Stimulated activated CD8-positive, alpha-beta memory T cell treated with anti-CD3 and anti-CD28 coated beads, Interleukin-4, amount 100 ng/mL, for 48 hours (primary cell): ENCODE measurements around the gene PPFIBP1.
"Not testable (repeated sequence)": the region's sequence is repeated elsewhere in the genome, so short reads cannot be mapped to it uniquely, and the experiment has no call there.

Experiments used
- DNase-seq: peaks from one replicate; pipeline ENCODE4 v3.0.0-alpha.2; 2020

PPFIBP1 gene

DNA sequence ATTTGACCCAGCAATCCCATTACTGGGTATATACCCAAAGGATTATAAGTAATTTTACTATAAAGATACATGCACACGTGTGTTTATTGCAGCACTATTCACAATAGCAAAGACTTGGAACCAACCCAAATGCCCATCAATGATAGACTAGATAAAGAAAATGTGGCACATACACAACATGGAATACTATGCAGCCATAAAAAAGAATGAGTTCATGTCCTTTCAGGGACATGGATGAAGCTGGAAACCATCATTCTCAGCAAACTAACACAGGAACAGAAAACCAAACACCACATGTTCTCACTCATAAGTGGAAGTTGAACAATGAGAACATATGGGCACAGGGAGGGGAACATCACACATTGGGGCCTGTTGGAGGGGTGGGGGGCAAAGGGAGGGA is 20.9 kb downstream of the PPFIBP1 start:
- not testable (repeated sequence) for DNase-seq

- DNase-seq, result no peak
Measured at GRCh38 chr12:27545665-27546064, 21.7 kb downstream of the PPFIBP1 start.

DNA sequence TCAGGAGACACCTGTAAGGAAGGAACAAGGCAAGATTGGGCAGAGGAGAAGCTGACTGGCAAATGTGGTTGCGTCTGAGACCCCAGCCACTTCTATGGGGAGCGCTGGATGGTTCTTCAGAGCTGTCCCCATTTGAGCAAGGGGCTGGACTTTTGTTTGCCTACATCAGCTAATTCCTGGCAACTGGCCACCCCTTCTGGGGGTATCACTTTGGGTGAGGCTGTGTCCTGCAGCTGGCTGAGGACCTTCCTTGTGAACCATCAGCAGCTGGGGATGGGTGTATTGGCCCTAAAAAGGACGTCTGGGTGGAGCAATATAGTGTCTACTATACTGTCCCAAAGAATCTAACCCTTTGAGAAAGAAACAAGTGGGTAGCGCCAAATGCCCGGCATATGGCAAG is 23.6 kb downstream of the PPFIBP1 start:
- DNase-seq, result no peak

DNA sequence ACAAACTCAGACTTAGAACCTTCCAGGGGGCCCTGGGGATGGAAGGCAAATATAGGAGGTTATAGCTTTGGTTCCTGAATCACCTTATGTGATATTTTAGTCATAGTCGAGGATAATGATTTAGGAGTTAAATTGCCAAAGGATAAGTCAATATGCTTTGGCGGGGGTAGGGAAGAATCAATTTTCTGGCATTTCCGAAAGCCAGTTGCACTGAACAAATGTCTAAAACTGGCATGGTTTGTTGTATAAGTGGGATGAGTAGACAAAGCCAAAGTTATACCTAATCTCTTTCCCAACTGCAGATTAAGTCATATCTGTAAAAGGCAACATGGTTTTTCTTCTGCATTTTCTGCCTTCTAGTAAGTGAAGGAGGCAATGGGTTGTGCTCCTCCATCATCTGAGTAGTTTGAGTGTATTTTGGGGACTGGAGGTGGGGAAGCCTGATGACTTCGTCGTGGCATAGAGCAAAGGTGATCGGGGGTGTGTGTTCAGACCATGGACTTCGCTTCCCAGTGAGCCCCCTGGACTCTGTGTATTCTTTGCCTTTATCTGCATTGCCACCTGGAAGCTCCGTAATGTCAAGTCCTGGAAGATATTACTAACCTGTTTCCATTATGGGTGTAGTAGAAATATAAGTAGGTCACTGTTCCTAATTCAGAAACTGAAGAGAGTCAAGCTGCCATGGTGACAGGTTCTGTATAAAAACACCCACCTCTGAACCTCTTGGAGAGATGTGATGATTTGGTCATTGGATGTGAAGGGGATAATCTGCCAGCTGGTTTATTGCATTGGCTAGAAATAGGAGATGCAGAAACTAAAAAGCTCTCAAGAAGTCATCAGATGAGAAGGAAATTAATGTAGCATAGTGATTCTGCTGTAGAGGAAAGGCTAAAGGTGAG is 24.5 kb downstream of the PPFIBP1 start:
- no peak for DNase-seq

- DNase-seq, result no peak
Measured at GRCh38 chr12:27549236-27549800, 25.3 kb downstream of the PPFIBP1 start.

- DNase-seq, result no peak
Measured at GRCh38 chr12:27549801-27550652, 26.0 kb downstream of the PPFIBP1 start.

- no peak for DNase-seq
Measured at GRCh38 chr12:27550653-27550975, 26.6 kb downstream of the PPFIBP1 start.

DNA sequence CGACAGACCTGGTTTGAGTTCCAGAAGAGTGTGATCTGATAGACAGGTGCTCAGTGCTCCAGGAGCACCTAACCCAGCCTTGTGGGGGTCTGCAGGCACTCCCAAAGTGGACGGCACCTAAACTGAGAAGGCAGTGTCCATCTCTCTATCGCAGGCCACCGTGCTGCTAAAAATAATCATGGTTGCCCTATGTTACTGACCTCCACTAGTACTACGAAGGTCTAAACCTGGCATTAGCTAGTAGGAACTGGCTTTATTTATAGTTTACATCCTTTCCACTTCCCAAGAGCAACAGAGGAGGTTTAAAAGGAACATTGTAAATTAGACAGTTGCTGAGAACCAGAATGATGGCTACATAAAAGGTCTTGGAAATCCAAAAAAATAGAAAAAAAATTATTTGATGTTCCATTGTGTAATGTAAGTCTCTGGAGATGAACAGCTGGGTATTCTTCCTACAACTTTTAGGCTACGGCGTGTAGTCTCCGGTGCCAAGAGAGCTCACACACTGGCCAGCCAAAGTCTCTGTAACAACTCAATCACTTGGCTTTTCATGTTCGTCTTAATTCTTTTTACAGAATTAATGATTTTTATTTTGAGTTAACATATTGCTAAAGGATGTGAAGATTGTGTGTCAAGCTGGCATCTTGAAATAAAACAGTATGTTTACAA is 27.3 kb downstream of the PPFIBP1 start:
- DNase-seq, result no peak

DNA sequence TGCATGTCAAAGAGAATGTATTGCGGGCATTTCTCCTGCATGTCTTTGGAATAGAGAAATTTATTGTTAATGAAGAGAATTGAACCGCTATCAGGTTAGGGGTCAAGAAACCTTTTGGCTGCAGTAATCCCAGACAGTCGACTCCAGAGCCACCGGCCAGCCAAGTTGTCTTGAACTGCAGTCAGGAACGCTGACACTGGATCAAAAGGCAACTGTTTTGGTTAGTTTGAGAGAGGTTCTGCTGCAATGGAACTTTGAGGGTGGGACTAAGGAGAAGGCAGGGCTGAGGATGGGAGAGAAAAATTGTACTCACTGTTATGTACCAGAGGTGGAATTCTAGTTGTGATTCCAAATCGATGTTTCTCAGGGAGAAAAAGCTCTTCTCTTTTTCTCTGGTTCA is 28.2 kb downstream of the PPFIBP1 start:
- no peak for DNase-seq

DNA sequence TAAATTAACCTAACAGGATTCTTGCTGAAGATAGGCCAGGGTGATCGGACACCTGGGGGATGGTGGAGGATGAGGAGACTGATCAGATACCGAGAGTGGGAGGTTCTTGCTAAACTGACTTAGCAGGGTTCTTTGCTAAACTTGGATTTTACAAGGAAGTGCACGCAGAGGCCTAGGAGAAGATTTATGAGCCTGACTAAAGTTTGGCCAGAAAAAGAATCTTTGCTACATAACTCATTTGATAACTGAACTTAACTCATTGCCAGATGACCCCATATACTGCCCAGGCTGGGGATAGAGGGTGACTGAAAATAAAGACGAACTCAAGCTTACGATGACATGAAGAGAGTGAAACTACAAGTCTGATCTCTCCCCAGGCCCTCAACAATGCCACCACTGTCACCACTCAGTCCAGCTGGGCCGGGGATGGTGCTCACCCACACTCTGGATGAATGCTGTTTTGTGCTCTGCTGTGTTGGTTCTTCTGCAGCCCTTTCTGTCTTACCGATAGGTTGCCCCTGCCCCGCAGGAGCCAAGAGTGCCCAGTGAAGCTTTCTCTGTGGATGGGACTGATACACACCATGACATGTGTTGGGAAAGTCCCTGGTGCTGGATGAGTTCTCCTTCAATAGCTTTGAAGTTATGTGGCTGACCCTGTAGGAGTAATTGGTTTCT is 29.0 kb downstream of the PPFIBP1 start:
- no peak for DNase-seq

GRCh38 chr12:27553941-27554340 is 29.9 kb downstream of the PPFIBP1 start:
- no peak for DNase-seq

GRCh38 chr12:27554421-27555186 is 30.6 kb downstream of the PPFIBP1 start:
- DNase-seq, result no peak

GRCh38 chr12:27555361-27555760 is 31.4 kb downstream of the PPFIBP1 start:
- DNase-seq, result no peak

GRCh38 chr12:27555925-27556778 is 32.1 kb downstream of the PPFIBP1 start:
- DNase-seq, result no peak

DNA sequence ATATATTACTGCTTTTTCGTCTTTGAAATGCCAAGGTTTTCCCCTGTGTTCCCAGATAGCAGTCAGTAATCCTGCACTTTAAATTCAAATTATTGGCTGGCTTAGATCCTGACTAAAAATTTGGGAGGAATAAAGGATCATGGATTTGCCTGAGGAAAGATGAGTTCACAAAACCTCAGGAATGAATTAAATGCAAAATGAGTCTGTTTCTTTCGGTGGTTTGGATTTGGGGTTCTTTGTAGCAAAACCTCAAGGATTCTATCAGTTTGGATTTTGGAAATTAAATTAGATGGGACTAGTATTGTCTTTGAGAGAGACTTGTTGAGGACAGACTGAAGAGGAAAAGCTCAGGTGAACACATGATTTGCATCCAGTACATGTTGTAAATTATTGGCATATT is 36.1 kb downstream of the PPFIBP1 start:
- no peak for DNase-seq

- no peak for DNase-seq
Measured at GRCh38 chr12:27561535-27562350, 37.7 kb downstream of the PPFIBP1 start.

GRCh38 chr12:27564612-27565213 is 40.7 kb downstream of the PPFIBP1 start:
- DNase-seq, result no peak

DNA sequence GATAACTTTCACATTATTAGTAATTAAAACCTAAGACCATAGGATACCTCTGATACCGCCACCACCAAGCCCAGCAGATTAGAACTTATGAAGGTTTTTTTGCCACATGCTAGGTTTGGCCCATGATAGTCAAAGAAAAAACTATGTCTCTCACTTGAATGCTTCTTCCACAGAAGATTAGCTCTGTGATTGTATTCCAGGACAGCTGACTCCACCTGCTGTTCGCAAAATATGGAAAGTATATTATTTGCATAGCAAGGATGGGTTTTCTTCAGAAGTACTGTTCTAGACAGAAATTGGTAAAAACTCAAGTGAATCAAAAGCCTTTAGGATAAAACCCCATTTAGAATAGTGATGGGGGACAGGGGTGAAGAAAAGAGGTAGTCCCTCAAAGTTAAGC is 42.2 kb downstream of the PPFIBP1 start:
- no peak for DNase-seq

- DNase-seq, result no peak
Measured at GRCh38 chr12:27566626-27567025, 42.6 kb downstream of the PPFIBP1 start.
